Smooth muscle cell (in vitro differentiated cells): Measurements from ENCODE around the gene NSUN4. TPM values are rescaled to one million over a fixed set of nuclear protein-coding genes. Genes with fewer than 3 reads are reported as not detected.
A peak's percentile ranks its signal among the peaks of the same experiment; 100 is the strongest.

Experiments
- DNase-seq: peaks from one replicate; lab custom pipeline; 2025; ENCODE audit not compliant: unreplicated experiment; lab: John Stamatoyannopoulos, UW
- H2AFZ ChIP-seq: fragments of 200-600 bp; sonication (generic); 2 replicates; pipeline ENCODE4 v1.6.0; 2016; ENCODE audit warnings: antibody characterized with exemption, low read depth, mild to moderate bottlenecking
- H3F3A ChIP-seq: fragments of 200-600 bp; sonication (generic); 2 replicates; pipeline ENCODE4 v1.6.0; 2017; ENCODE audit warnings: antibody characterized with exemption, low read depth
- H3K27ac ChIP-seq: fragments of 200-600 bp; sonication (generic); 2 replicates; pipeline ENCODE4 v1.5.1; 2016; ENCODE audit warnings: low read depth, mild to moderate bottlenecking
- H3K27me3 ChIP-seq: fragments of 200-600 bp; sonication (generic); 2 replicates; pipeline ENCODE4 v1.6.1; 2016; ENCODE audit warnings: low read depth, mild to moderate bottlenecking
- H3K36me3 ChIP-seq: fragments of 200-600 bp; sonication (generic); 2 replicates; pipeline ENCODE4 v1.5.1; 2016; ENCODE audit warnings: low read depth
- H3K4me1 ChIP-seq: fragments of 200-600 bp; sonication (generic); 2 replicates; pipeline ENCODE4 v1.5.1; 2016; ENCODE audit warnings: low read depth
- H3K4me2 ChIP-seq: fragments of 200-600 bp; sonication (generic); 2 replicates; pipeline ENCODE4 v1.6.0; 2016; ENCODE audit warnings: mild to moderate bottlenecking
- H3K4me3 ChIP-seq: fragments of 200-600 bp; sonication (generic); 2 replicates; pipeline ENCODE4 v1.5.1; 2016; ENCODE audit warnings: mild to moderate bottlenecking
- H3K79me2 ChIP-seq: fragments of 200-600 bp; sonication (generic); 2 replicates; pipeline ENCODE4 v1.6.0; 2016; ENCODE audit warnings: low read depth, mild to moderate bottlenecking
- H3K9ac ChIP-seq: fragments of 200-600 bp; sonication (generic); 2 replicates; pipeline ENCODE4 v1.6.0; 2016; ENCODE audit warnings: low read depth
- H3K9me3 ChIP-seq: fragments of 200-600 bp; sonication (generic); replicated peaks from 2 replicates; pipeline ENCODE4 v1.5.1; 2016; ENCODE audit warnings: low read depth
- H4K20me1 ChIP-seq: fragments of 200-600 bp; sonication (generic); 2 replicates; pipeline ENCODE4 v1.6.0; 2016; ENCODE audit warnings: low read depth
- WGBS: methylation state at CpG from one replicate; pipeline ENCODE4 v1.1.7; 2016; ENCODE audit warnings: low lambda C conversion rate; 5-methylcytosine and 5-hydroxymethylcytosine counted together
- polyA plus RNA-seq: library from polyadenylated mRNA; unstranded; fragments of >200 nt; fragmentation: Nextera tagmentation; extraction: Ambion mirVana; gene quantifications from 2 replicates; pipeline ENCODE4 v1.2.1, GENCODE V29; 2016
- total RNA-seq: library from RNA; depleted of rRNA; stranded (reverse); fragments of >200 nt; gene quantifications from 2 replicates; pipeline ENCODE4 v1.2.3, GENCODE V29; 2014
- TF ChIP-seq, protein P1 (sequence below): fragments of 200-600 bp; sonication (generic); IDR thresholded peaks from 2 replicates; pipeline ENCODE4 v1.5.1; 2017; ENCODE audit warnings: borderline replicate concordance, mild to moderate bottlenecking, antibody characterized with exemption; ENCODE audit not compliant: insufficient read depth, poor library complexity, severe bottlenecking

The NSUN4 gene
- 12.5 and 14.1 TPM in 2 replicates for total RNA-seq
- 10.6 and 10.8 TPM in 2 replicates for polyA plus RNA-seq

DNA sequence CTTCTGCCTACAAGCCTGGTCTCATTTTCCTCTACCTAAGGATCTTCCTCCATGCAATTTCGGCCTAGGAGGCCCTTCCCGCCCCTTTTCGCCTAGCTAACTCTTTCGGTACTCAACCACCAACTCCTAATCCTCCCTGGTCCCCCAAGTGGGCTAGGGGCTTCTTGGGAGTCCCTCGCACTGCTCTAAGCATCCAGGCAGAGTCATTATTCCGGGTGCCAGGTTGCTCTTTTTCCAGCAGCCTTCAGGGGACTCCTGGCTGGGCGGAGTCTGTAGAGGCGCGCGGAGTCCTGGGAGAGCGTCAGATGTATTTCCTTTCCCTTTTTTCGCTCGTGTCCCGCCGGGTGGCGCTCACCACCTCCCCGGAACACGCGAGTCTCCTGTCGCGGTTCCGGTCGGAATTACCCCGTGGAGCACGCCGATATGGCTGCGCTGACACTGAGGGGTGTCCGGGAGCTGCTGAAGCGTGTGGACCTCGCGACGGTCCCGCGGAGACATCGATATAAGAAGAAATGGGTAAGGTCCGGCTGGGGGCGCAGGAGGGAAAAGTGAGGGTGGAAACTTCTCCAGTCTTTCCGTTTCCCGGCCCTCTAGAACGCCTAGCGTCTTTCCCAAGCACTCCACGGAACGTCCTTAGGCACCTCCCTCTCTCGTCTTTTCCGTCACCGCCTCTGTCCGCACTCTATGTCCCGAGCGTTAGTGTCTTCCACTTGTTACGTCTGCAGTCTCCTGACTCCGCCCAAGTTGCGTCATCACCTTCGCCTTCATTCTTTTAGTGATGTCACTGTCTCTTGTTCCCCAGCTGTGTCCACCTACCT lies at the start of gene NSUN4:
NSUN4 (plus strand) TSS at position 404 of the 818 bp plus-strand sequence; CDS start at position 424, 20 bp downstream.
- H3K4me2 ChIP-seq: peak within 1 kb of the TSS; percentile 91
- H4K20me1 ChIP-seq: no peaks in the 10 kb centered on the region
- peak within 1 kb of the TSS; percentile 69 for H3K4me3 ChIP-seq
- TF ChIP-seq, protein P1, sequence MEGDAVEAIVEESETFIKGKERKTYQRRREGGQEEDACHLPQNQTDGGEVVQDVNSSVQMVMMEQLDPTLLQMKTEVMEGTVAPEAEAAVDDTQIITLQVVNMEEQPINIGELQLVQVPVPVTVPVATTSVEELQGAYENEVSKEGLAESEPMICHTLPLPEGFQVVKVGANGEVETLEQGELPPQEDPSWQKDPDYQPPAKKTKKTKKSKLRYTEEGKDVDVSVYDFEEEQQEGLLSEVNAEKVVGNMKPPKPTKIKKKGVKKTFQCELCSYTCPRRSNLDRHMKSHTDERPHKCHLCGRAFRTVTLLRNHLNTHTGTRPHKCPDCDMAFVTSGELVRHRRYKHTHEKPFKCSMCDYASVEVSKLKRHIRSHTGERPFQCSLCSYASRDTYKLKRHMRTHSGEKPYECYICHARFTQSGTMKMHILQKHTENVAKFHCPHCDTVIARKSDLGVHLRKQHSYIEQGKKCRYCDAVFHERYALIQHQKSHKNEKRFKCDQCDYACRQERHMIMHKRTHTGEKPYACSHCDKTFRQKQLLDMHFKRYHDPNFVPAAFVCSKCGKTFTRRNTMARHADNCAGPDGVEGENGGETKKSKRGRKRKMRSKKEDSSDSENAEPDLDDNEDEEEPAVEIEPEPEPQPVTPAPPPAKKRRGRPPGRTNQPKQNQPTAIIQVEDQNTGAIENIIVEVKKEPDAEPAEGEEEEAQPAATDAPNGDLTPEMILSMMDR: peak; percentile 44
- H3K36me3 ChIP-seq: peaks cover 6% of the 10 kb centered on the region
- H3K27me3 ChIP-seq: no peaks in the 10 kb centered on the region
- WGBS: under 1% methylated on average over 53 of the region's 53 CpGs
- H3K27ac ChIP-seq: peak within 1 kb of the TSS; percentile 89
- no peaks in the 10 kb centered on the region for H3K79me2 ChIP-seq
- peaks cover 11% of the 10 kb centered on the region for H3K4me1 ChIP-seq
- H3F3A ChIP-seq: peaks cover 4% of the 10 kb centered on the region
- DNase-seq: peak; percentile 90
- H2AFZ ChIP-seq: peak within 1 kb of the TSS; percentile 82
- H3K9me3 ChIP-seq: no peaks in the 10 kb centered on the region
- H3K9ac ChIP-seq: peak within 1 kb of the TSS; percentile 89

DNA sequence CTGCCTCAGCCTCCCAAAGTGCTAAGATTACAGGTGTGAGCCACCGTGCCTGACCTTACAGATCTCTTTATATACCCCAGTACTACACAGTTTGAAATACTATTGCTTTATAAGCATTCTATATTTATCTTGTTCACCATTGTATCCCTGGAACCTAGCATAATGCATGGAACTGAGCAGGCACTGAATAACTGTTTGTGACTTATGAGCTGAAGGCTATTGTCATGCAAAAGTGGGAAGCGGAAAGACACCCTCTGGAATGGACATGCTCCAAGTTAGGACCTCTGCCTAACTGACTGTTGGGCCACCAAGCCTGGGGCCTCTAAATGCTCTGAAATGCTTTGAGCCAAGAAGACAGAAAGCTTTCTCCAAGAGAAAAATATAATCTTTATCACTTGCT lies 45.3 kb upstream of the NSUN4 start:
- H3K36me3 ChIP-seq: peaks cover 16% of the 10 kb centered on the region
- no peak overlapping the region for H3K4me2 ChIP-seq
- peaks cover 2% of the 10 kb centered on the region for H3K4me1 ChIP-seq
- H3K79me2 ChIP-seq: peaks cover 61% of the 10 kb centered on the region
- H3K9me3 ChIP-seq: no peaks in the 10 kb centered on the region
- 99% methylated on average over 2 of the region's 2 CpGs for WGBS
- H3K27me3 ChIP-seq: no peaks in the 10 kb centered on the region
- TF ChIP-seq, protein P1: no peak
- no peak overlapping the region for H3K4me3 ChIP-seq
- peaks cover under 1% of the 10 kb centered on the region for H3F3A ChIP-seq
- H3K27ac ChIP-seq: no peak overlapping the region
- no peak for DNase-seq
- H2AFZ ChIP-seq: no peak overlapping the region
- no peak overlapping the region for H3K9ac ChIP-seq
- H4K20me1 ChIP-seq: peaks cover 51% of the 10 kb centered on the region

DNA sequence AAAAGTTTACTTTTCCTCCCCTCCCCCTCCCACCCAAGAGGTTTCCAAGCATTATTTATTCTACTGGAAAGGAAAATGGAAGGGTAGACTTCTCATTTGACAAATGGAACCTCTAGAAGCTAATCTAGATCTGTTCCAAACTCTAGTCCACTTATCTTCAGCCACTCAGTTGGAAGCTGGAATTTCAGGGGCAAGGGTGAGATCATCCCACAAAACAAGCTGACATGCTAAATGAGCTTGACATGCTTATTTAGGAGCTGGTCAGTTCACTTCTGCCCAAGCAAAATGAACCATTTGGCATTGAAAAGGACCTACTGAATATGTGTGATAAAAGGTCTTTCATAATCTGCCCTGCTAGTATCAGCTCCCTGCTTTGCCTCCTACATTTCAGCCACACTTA lies 42.2 kb upstream of the NSUN4 start:
- peak overlapping the region; percentile 15 for H3K27ac ChIP-seq
- DNase-seq: no peak
- no peak overlapping the region for H3K9ac ChIP-seq
- TF ChIP-seq, protein P1: no peak
- no peaks in the 10 kb centered on the region for H3K27me3 ChIP-seq
- H3K4me3 ChIP-seq: no peak overlapping the region
- H3K4me2 ChIP-seq: no peak overlapping the region
- no peak overlapping the region for H2AFZ ChIP-seq
- H3K4me1 ChIP-seq: peaks cover 14% of the 10 kb centered on the region
- peaks cover 9% of the 10 kb centered on the region for H3F3A ChIP-seq
- peaks cover 62% of the 10 kb centered on the region for H4K20me1 ChIP-seq
- H3K79me2 ChIP-seq: peaks cover 85% of the 10 kb centered on the region
- H3K36me3 ChIP-seq: peaks cover 16% of the 10 kb centered on the region
- no peaks in the 10 kb centered on the region for H3K9me3 ChIP-seq
